ENCODE data around the gene C10orf143.

C10orf143 gene

DNA sequence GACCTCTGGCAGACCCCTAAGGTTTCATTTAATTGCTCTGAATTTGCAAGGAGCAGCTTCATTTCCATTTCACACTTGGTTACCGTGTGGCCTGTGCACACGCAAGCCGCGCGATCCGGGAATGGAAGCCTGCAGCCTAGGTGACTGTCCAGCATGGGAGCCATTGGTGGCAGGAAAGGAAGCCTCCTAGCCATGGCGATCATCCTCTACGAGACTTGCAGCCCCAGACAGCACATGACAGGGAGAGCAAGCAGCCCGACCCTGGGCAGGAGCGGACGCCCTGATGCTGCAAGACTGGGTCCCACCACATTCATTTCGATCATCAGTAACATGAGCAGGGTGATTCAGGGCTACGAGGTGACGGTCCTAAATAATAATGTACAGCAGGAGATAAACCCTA lies 33.9 kb downstream of the C10orf143 start:
- Histone ChIP-seq H3K4me1 (ENCODE audit: insufficient read depth, low read length, severe bottlenecking) (no peaks in the 10 kb centered on the region), H3K4me3 (ENCODE audit: low read depth, low read length, poor library complexity, severe bottlenecking) (no peak overlapping the region), H3K4me2 (ENCODE audit: low read length) (no peak overlapping the region), H3F3A (ENCODE audit: insufficient read depth, low read length) (no peaks in the 10 kb centered on the region), H3K79me2 (ENCODE audit: insufficient read depth, low read length) (no peaks in the 10 kb centered on the region), H3K27me3 (ENCODE audit: insufficient read depth, low read length) (no peaks in the 10 kb centered on the region), H3K9me3 (ENCODE audit: low read length) (peaks cover 8% of the 10 kb centered on the region; the same call in 1 of the 2 replicates), H3K9ac (ENCODE audit: low read length) (no peak overlapping the region), H4K20me1 (ENCODE audit: insufficient read depth, low read length) (no peaks in the 10 kb centered on the region), H3K36me3 (ENCODE audit: insufficient read depth, low read length) (no peaks in the 10 kb centered on the region; the same call in 1 of the 2 replicates), H3K9me2 (ENCODE audit: low read depth, low read length) (no peaks in the 10 kb centered on the region), H2AFZ (ENCODE audit: low read length) (no peak overlapping the region), H3K27ac (ENCODE audit: low read depth, low read length, poor library complexity, severe bottlenecking) (no peak overlapping the region)
- TF ChIP-seq, protein P1, sequence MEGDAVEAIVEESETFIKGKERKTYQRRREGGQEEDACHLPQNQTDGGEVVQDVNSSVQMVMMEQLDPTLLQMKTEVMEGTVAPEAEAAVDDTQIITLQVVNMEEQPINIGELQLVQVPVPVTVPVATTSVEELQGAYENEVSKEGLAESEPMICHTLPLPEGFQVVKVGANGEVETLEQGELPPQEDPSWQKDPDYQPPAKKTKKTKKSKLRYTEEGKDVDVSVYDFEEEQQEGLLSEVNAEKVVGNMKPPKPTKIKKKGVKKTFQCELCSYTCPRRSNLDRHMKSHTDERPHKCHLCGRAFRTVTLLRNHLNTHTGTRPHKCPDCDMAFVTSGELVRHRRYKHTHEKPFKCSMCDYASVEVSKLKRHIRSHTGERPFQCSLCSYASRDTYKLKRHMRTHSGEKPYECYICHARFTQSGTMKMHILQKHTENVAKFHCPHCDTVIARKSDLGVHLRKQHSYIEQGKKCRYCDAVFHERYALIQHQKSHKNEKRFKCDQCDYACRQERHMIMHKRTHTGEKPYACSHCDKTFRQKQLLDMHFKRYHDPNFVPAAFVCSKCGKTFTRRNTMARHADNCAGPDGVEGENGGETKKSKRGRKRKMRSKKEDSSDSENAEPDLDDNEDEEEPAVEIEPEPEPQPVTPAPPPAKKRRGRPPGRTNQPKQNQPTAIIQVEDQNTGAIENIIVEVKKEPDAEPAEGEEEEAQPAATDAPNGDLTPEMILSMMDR (IDR thresholded peaks at IDR 0.05; ENCODE audit: low read length) = no peak
- no peak for TF ChIP-seq EZH2 (IDR thresholded peaks at IDR 0.05; ENCODE audit: borderline replicate concordance, low read length)

DNA sequence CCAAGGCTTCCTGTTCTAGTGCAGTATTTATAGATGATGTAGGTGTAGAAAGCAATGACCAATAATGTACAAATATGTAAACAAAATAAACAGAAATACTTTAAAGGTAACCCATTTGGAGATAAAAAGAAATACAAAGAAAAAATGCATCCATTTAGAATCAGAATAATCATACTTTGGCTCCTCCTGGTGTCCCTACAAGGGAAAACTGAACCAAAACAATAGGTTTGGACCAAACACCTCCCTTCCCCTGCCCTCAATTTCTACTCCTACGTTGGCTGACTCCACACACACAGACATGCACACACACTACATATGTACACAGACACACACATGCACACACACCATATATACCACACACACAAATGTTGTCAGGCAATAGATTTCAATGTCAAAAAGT lies 36.0 kb downstream of the C10orf143 start:
- H3K9me2 ChIP-seq (ENCODE audit: low read depth, low read length) = no peaks in the 10 kb centered on the region
- no peak overlapping the region for H3K27ac ChIP-seq (ENCODE audit: low read depth, low read length, poor library complexity, severe bottlenecking)
- TF ChIP-seq, protein P1 (IDR thresholded peaks at IDR 0.05; ENCODE audit: low read length) = no peak
- no peak for TF ChIP-seq EZH2 (IDR thresholded peaks at IDR 0.05; ENCODE audit: borderline replicate concordance, low read length)
- H3K4me1 ChIP-seq (ENCODE audit: insufficient read depth, low read length, severe bottlenecking) = no peaks in the 10 kb centered on the region
- H3K27me3 ChIP-seq (ENCODE audit: insufficient read depth, low read length) = no peaks in the 10 kb centered on the region
- no peaks in the 10 kb centered on the region for H4K20me1 ChIP-seq (ENCODE audit: insufficient read depth, low read length)
- peaks cover 8% of the 10 kb centered on the region; the same call in 1 of the 2 replicates for H3K9me3 ChIP-seq (ENCODE audit: low read length)
- H3K9ac ChIP-seq (ENCODE audit: low read length) = no peak overlapping the region
- no peak overlapping the region for H2AFZ ChIP-seq (ENCODE audit: low read length)
- H3F3A ChIP-seq (ENCODE audit: insufficient read depth, low read length) = no peaks in the 10 kb centered on the region
- no peak overlapping the region for H3K4me2 ChIP-seq (ENCODE audit: low read length)
- no peak overlapping the region for H3K4me3 ChIP-seq (ENCODE audit: low read depth, low read length, poor library complexity, severe bottlenecking)
- H3K79me2 ChIP-seq (ENCODE audit: insufficient read depth, low read length) = no peaks in the 10 kb centered on the region
- no peaks in the 10 kb centered on the region; the same call in 1 of the 2 replicates for H3K36me3 ChIP-seq (ENCODE audit: insufficient read depth, low read length)

DNA sequence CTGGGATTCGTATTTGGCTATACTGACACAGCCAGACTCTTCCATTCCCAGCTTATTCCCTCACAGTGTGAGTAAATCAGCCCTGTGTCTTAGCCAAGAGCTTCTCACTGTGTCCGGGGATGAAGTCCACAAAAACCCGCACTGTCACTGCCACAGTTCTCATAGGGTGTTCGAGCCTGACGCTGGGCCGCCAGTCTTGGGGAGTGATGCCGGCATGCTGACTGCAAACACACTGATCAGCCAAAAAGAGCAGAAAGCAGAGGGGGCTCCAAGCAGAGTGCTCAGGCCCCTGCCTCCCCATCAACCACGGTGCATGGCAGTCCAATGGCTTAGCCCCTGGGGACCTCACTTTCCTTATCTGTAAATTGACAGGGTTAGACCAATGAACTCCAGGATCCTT lies 36.7 kb downstream of the C10orf143 start:
- Histone ChIP-seq H2AFZ (ENCODE audit: low read length) (no peak overlapping the region), H4K20me1 (ENCODE audit: insufficient read depth, low read length) (no peaks in the 10 kb centered on the region), H3K4me1 (ENCODE audit: insufficient read depth, low read length, severe bottlenecking) (no peaks in the 10 kb centered on the region), H3K4me3 (ENCODE audit: low read depth, low read length, poor library complexity, severe bottlenecking) (no peak overlapping the region), H3K27ac (ENCODE audit: low read depth, low read length, poor library complexity, severe bottlenecking) (no peak overlapping the region), H3K36me3 (ENCODE audit: insufficient read depth, low read length) (no peaks in the 10 kb centered on the region; the same call in 1 of the 2 replicates), H3F3A (ENCODE audit: insufficient read depth, low read length) (no peaks in the 10 kb centered on the region), H3K9me3 (ENCODE audit: low read length) (peaks cover 8% of the 10 kb centered on the region; the same call in 1 of the 2 replicates), H3K9ac (ENCODE audit: low read length) (no peak overlapping the region), H3K79me2 (ENCODE audit: insufficient read depth, low read length) (no peaks in the 10 kb centered on the region), H3K27me3 (ENCODE audit: insufficient read depth, low read length) (no peaks in the 10 kb centered on the region), H3K4me2 (ENCODE audit: low read length) (no peak overlapping the region), H3K9me2 (ENCODE audit: low read depth, low read length) (no peaks in the 10 kb centered on the region)
- TF ChIP-seq EZH2 (IDR thresholded peaks at IDR 0.05; ENCODE audit: borderline replicate concordance, low read length) = no peak
- TF ChIP-seq, protein P1 (IDR thresholded peaks at IDR 0.05; ENCODE audit: low read length) = no peak
